GM15510 (cell line): ENCODE data around the gene TFEC.

Experiments
- POLR2A ChIP-seq: IDR thresholded peaks from 3 replicates; pipeline ENCODE4 v1.6.1; 2011; ENCODE audit warnings: borderline replicate concordance; ENCODE audit not compliant: insufficient read length; ENCODE audit errors: extremely low read depth

Gene TFEC

GRCh38 chr7:115906731-115907130 is 123.8 kb downstream of the TFEC start:
- TF ChIP-seq POLR2A: no peak

GRCh38 chr7:115889669-115889984 is 140.9 kb downstream of the TFEC start:
- no peak for TF ChIP-seq POLR2A

GRCh38 chr7:115888981-115889668 is 141.4 kb downstream of the TFEC start:
- no peak for TF ChIP-seq POLR2A

GRCh38 chr7:115885550-115885949 is 145.0 kb downstream of the TFEC start:
- TF ChIP-seq POLR2A: no peak
